ENCODE data around the gene GTF2I. TPM values are rescaled to one million over a fixed set of nuclear protein-coding genes. Genes with fewer than 3 reads are reported as not detected.
"Not testable (repeated sequence)": the region's sequence is repeated elsewhere in the genome, so short reads cannot be mapped to it uniquely, and the experiment has no call there.

Gene GTF2I
- total and polyA plus RNA-seq, 2 donors (not counting 1 experiment from before 2014, with no cell fraction given) = 79.3 to 105 TPM

- H3K4me1 ChIP-seq (ENCODE audit: control insufficient read depth, extremely low read depth, insufficient read depth, low read length); H3K9ac ChIP-seq (ENCODE audit: insufficient read depth, low read length); H3K4me2 ChIP-seq (ENCODE audit: extremely low read depth, insufficient read depth, low read length); H3K9me3 ChIP-seq (ENCODE audit: control insufficient read depth, insufficient read depth, low read depth, low read length); H3K79me2 ChIP-seq (ENCODE audit: control insufficient read depth, insufficient read depth, low read length); H4K20me1 ChIP-seq (ENCODE audit: control insufficient read depth, extremely low read depth, insufficient read depth, low read length); H3K27me3 ChIP-seq (ENCODE audit: control insufficient read depth, insufficient read depth, low read length); H3K27ac ChIP-seq (ENCODE audit: insufficient read depth, low read length); H2AFZ ChIP-seq (ENCODE audit: low read length); DNase-seq (ENCODE audit: low read depth in 2 of 2); H3K36me3 ChIP-seq (ENCODE audit: control insufficient read depth, insufficient read depth, low read length); H3K4me3 ChIP-seq (replicated peaks in 1 of 4; ENCODE audit: control extremely low read depth in 1 of 4, insufficient read depth in 1 of 4, low read depth in 3 of 4, low read length in 4 of 4): not testable (repeated sequence)
Measured at GRCh38 chr7:74766509-74766908, 109.0 kb downstream of the GTF2I start.

GRCh38 chr7:74766991-74767390 lies 109.5 kb downstream of the GTF2I start:
- not testable (repeated sequence) for H3K79me2 ChIP-seq (ENCODE audit: control insufficient read depth, insufficient read depth, low read length); H2AFZ ChIP-seq (ENCODE audit: low read length)

GRCh38 chr7:74770062-74770461 lies 112.5 kb downstream of the GTF2I start:
- H3K79me2 ChIP-seq (ENCODE audit: control insufficient read depth, insufficient read depth, low read length); H3K4me3 ChIP-seq (replicated peaks in 1 of 4; ENCODE audit: control extremely low read depth in 1 of 4, insufficient read depth in 1 of 4, low read depth in 3 of 4, low read length in 4 of 4); H2AFZ ChIP-seq (ENCODE audit: low read length); H3K27ac ChIP-seq (ENCODE audit: insufficient read depth, low read length); H3K9ac ChIP-seq (ENCODE audit: insufficient read depth, low read length); H3K4me1 ChIP-seq (ENCODE audit: control insufficient read depth, extremely low read depth, insufficient read depth, low read length); H3K36me3 ChIP-seq (ENCODE audit: control insufficient read depth, insufficient read depth, low read length); H3K9me3 ChIP-seq (ENCODE audit: control insufficient read depth, insufficient read depth, low read depth, low read length); H4K20me1 ChIP-seq (ENCODE audit: control insufficient read depth, extremely low read depth, insufficient read depth, low read length); H3K27me3 ChIP-seq (ENCODE audit: control insufficient read depth, insufficient read depth, low read length); DNase-seq (ENCODE audit: low read depth in 2 of 2); H3K4me2 ChIP-seq (ENCODE audit: extremely low read depth, insufficient read depth, low read length): not testable (repeated sequence)

More at GRCh38 chr7:74766991-74767390, 109.5 kb downstream of the GTF2I start:
- H3K4me2 ChIP-seq (ENCODE audit: extremely low read depth, insufficient read depth, low read length); H4K20me1 ChIP-seq (ENCODE audit: control insufficient read depth, extremely low read depth, insufficient read depth, low read length); H3K36me3 ChIP-seq (ENCODE audit: control insufficient read depth, insufficient read depth, low read length); H3K4me1 ChIP-seq (ENCODE audit: control insufficient read depth, extremely low read depth, insufficient read depth, low read length); H3K27me3 ChIP-seq (ENCODE audit: control insufficient read depth, insufficient read depth, low read length); H3K9ac ChIP-seq (ENCODE audit: insufficient read depth, low read length); H3K9me3 ChIP-seq (ENCODE audit: control insufficient read depth, insufficient read depth, low read depth, low read length); DNase-seq (ENCODE audit: low read depth in 2 of 2); H3K27ac ChIP-seq (ENCODE audit: insufficient read depth, low read length); H3K4me3 ChIP-seq (replicated peaks in 1 of 4; ENCODE audit: control extremely low read depth in 1 of 4, insufficient read depth in 1 of 4, low read depth in 3 of 4, low read length in 4 of 4): not testable (repeated sequence)

GRCh38 chr7:74772093-74772492 lies 114.6 kb downstream of the GTF2I start:
- not testable (repeated sequence) for H3K27me3 ChIP-seq (ENCODE audit: control insufficient read depth, insufficient read depth, low read length); H3K36me3 ChIP-seq (ENCODE audit: control insufficient read depth, insufficient read depth, low read length); H3K27ac ChIP-seq (ENCODE audit: insufficient read depth, low read length); H3K79me2 ChIP-seq (ENCODE audit: control insufficient read depth, insufficient read depth, low read length); H3K4me2 ChIP-seq (ENCODE audit: extremely low read depth, insufficient read depth, low read length); H3K9me3 ChIP-seq (ENCODE audit: control insufficient read depth, insufficient read depth, low read depth, low read length); H3K4me1 ChIP-seq (ENCODE audit: control insufficient read depth, extremely low read depth, insufficient read depth, low read length); H3K4me3 ChIP-seq (replicated peaks in 1 of 4; ENCODE audit: control extremely low read depth in 1 of 4, insufficient read depth in 1 of 4, low read depth in 3 of 4, low read length in 4 of 4); H3K9ac ChIP-seq (ENCODE audit: insufficient read depth, low read length); H4K20me1 ChIP-seq (ENCODE audit: control insufficient read depth, extremely low read depth, insufficient read depth, low read length); H2AFZ ChIP-seq (ENCODE audit: low read length); DNase-seq (ENCODE audit: low read depth in 2 of 2)

GRCh38 chr7:74773760-74774750 lies 116.5 kb downstream of the GTF2I start, which contains the start of gene NCF1:
Gene NCF1 (plus strand): TSS chr7:74774011. CDS start chr7:74774032, 21 bp downstream.
- not testable (repeated sequence) for H3K36me3 ChIP-seq (ENCODE audit: control insufficient read depth, insufficient read depth, low read length); H3K79me2 ChIP-seq (ENCODE audit: control insufficient read depth, insufficient read depth, low read length); H3K4me2 ChIP-seq (ENCODE audit: extremely low read depth, insufficient read depth, low read length); H3K27me3 ChIP-seq (ENCODE audit: control insufficient read depth, insufficient read depth, low read length); H3K27ac ChIP-seq (ENCODE audit: insufficient read depth, low read length); DNase-seq (ENCODE audit: low read depth in 2 of 2); H4K20me1 ChIP-seq (ENCODE audit: control insufficient read depth, extremely low read depth, insufficient read depth, low read length); H2AFZ ChIP-seq (ENCODE audit: low read length); H3K9ac ChIP-seq (ENCODE audit: insufficient read depth, low read length); H3K4me3 ChIP-seq (replicated peaks in 1 of 4; ENCODE audit: control extremely low read depth in 1 of 4, insufficient read depth in 1 of 4, low read depth in 3 of 4, low read length in 4 of 4); H3K9me3 ChIP-seq (ENCODE audit: control insufficient read depth, insufficient read depth, low read depth, low read length); H3K4me1 ChIP-seq (ENCODE audit: control insufficient read depth, extremely low read depth, insufficient read depth, low read length)

GRCh38 chr7:74775111-74775510 lies 117.6 kb downstream of the GTF2I start:
- H3K4me3 ChIP-seq (replicated peaks in 1 of 4; ENCODE audit: control extremely low read depth in 1 of 4, insufficient read depth in 1 of 4, low read depth in 3 of 4, low read length in 4 of 4); H3K27me3 ChIP-seq (ENCODE audit: control insufficient read depth, insufficient read depth, low read length); H3K36me3 ChIP-seq (ENCODE audit: control insufficient read depth, insufficient read depth, low read length); H3K9ac ChIP-seq (ENCODE audit: insufficient read depth, low read length); H4K20me1 ChIP-seq (ENCODE audit: control insufficient read depth, extremely low read depth, insufficient read depth, low read length); H3K79me2 ChIP-seq (ENCODE audit: control insufficient read depth, insufficient read depth, low read length); H3K4me1 ChIP-seq (ENCODE audit: control insufficient read depth, extremely low read depth, insufficient read depth, low read length); H3K4me2 ChIP-seq (ENCODE audit: extremely low read depth, insufficient read depth, low read length); H3K9me3 ChIP-seq (ENCODE audit: control insufficient read depth, insufficient read depth, low read depth, low read length); H2AFZ ChIP-seq (ENCODE audit: low read length); DNase-seq (ENCODE audit: low read depth in 2 of 2); H3K27ac ChIP-seq (ENCODE audit: insufficient read depth, low read length): not testable (repeated sequence)

Measured in fibroblast of lung (primary cell).